ENCODE results near the gene USP32.

The USP32 gene

GRCh38 chr17:60328679-60329078, 63.3 kb downstream of the USP32 start:
- no peak for TF ChIP-seq CTCF (IDR thresholded peaks at IDR 0.05; ENCODE audit: low read depth, low read length)
- no peak overlapping the region for H3K4me3 ChIP-seq (replicated peaks in 1 of 2; ENCODE audit: low read depth in 2 of 2, low read length in 2 of 2)
- no peak for DNase-seq (ENCODE audit: low read depth in 2 of 2)

- no peak overlapping the region for H3K4me3 ChIP-seq (replicated peaks in 1 of 2; ENCODE audit: low read depth in 2 of 2, low read length in 2 of 2)
- TF ChIP-seq CTCF (IDR thresholded peaks at IDR 0.05; ENCODE audit: low read depth, low read length) = no peak
- no peak for DNase-seq (ENCODE audit: low read depth in 2 of 2)
These were observed 64.0 kb downstream of the USP32 start for GRCh38 chr17:60327901-60328273.

- no peak for TF ChIP-seq CTCF (IDR thresholded peaks at IDR 0.05; ENCODE audit: low read depth, low read length)
- no peak for DNase-seq (ENCODE audit: low read depth in 2 of 2)
- H3K4me3 ChIP-seq (replicated peaks in 1 of 2; ENCODE audit: low read depth in 2 of 2, low read length in 2 of 2) = no peak overlapping the region
These were observed 64.6 kb downstream of the USP32 start for GRCh38 chr17:60327134-60327900.

GRCh38 chr17:60326702-60327101, 65.2 kb downstream of the USP32 start:
- DNase-seq (ENCODE audit: low read depth in 2 of 2) = no peak
- no peak overlapping the region for H3K4me3 ChIP-seq (replicated peaks in 1 of 2; ENCODE audit: low read depth in 2 of 2, low read length in 2 of 2)
- TF ChIP-seq CTCF (IDR thresholded peaks at IDR 0.05; ENCODE audit: low read depth, low read length) = no peak

- no peak for DNase-seq (ENCODE audit: low read depth in 2 of 2)
- no peak for TF ChIP-seq CTCF (IDR thresholded peaks at IDR 0.05; ENCODE audit: low read depth, low read length)
- no peak overlapping the region for H3K4me3 ChIP-seq (replicated peaks in 1 of 2; ENCODE audit: low read depth in 2 of 2, low read length in 2 of 2)
These were observed 66.0 kb downstream of the USP32 start for GRCh38 chr17:60325730-60326524.

- no peak for TF ChIP-seq CTCF (IDR thresholded peaks at IDR 0.05; ENCODE audit: low read depth, low read length)
- no peak for DNase-seq (ENCODE audit: low read depth in 2 of 2)
- no peak overlapping the region for H3K4me3 ChIP-seq (replicated peaks in 1 of 2; ENCODE audit: low read depth in 2 of 2, low read length in 2 of 2)
These were observed 68.2 kb downstream of the USP32 start for GRCh38 chr17:60323754-60324153.
